ENCODE data around the gene GABRR1. TPM values are rescaled to one million over a fixed set of nuclear protein-coding genes. Genes with fewer than 3 reads are reported as not detected.

Gene GABRR1
- total RNA-seq, 4 donors from 2014 or later: 0.31 TPM; not detected in 3

DNA sequence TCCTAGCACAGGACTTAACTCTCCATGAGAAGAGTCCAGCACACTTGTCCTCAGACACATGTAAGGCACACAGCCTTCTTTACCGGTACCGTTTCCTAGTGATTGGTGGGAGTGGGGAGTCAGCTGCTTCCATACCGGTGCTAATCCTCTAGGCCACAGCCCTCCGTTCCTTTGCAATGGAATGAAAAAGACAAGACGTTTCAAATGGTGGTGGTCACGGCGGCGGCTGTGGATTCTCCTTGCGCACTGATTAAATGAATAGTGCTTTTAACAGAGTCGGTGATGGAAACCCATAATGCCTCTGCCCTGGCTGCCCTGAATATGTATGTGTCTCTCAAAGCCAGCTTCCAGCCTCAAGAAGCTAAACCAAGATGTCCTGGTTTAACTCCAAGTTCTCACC, 34.8 kb upstream of the GABRR1 start:
- TF ChIP-seq EP300 (IDR thresholded peaks at IDR 0.05) (no peak), POLR2A (IDR thresholded peaks at IDR 0.05) (no peak), POLR2AphosphoS5 (IDR thresholded peaks at IDR 0.05) (no peak), CTCF (IDR thresholded peaks at IDR 0.05) (no peak)
- Histone ChIP-seq H3K4me1 (no peaks in the 10 kb centered on the region), H3K4me3 (no peak overlapping the region), H3K9me3 (no peaks in the 10 kb centered on the region), H3K27me3 (no peaks in the 10 kb centered on the region), H3K27ac (no peak overlapping the region), H3K36me3 (no peaks in the 10 kb centered on the region)
- no peak for ATAC-seq
- 60 to 93% methylated on average over 2 to 8 of the region's 10 CpGs for WGBS, 2 donors (ENCODE audit: low coverage in 1 of 2)

GRCh38 chr6:89251170-89251569, 34.0 kb upstream of the GABRR1 start:
- H3K4me1 ChIP-seq: no peaks in the 10 kb centered on the region
- no peak overlapping the region for H3K27ac ChIP-seq
- TF ChIP-seq POLR2AphosphoS5 (IDR thresholded peaks at IDR 0.05) (no peak), EP300 (IDR thresholded peaks at IDR 0.05) (no peak), CTCF (IDR thresholded peaks at IDR 0.05) (no peak), POLR2A (IDR thresholded peaks at IDR 0.05) (no peak)
- no peaks in the 10 kb centered on the region for H3K36me3 ChIP-seq
- H3K27me3 ChIP-seq: no peaks in the 10 kb centered on the region
- ATAC-seq: no peak
- no peak overlapping the region for H3K4me3 ChIP-seq
- no peaks in the 10 kb centered on the region for H3K9me3 ChIP-seq
- WGBS, 2 donors (ENCODE audit: low coverage in 1 of 2): 82% methylated on average over 1 of the region's 2 CpGs; no CpG with 5 or more reads in 1 of the 2 donors

DNA sequence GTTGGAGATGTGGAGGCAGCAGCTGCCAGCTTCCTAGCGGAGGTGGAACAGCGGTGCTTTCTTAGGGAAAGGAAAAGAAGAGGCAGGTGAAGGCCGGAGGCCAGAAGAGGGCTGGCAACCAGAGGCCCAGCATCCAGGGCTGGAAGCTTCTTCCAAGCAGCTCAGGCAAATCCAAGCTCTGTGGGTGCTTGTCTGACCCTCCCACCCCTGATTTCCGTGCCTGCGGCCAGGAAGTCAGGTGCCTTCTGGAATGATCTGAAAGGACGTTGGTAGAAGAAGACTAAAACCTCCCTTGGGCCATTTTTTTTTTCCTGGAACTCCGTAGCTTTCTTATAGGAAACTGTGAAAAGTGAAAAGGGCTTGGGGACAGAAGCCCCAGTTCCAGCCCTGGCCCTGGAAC, 33.1 kb upstream of the GABRR1 start:
- Histone ChIP-seq H3K4me1 (no peaks in the 10 kb centered on the region), H3K4me3 (no peak overlapping the region), H3K9me3 (no peaks in the 10 kb centered on the region), H3K36me3 (no peaks in the 10 kb centered on the region), H3K27me3 (no peaks in the 10 kb centered on the region), H3K27ac (no peak overlapping the region)
- TF ChIP-seq EP300 (IDR thresholded peaks at IDR 0.05): no peak
- TF ChIP-seq POLR2A (IDR thresholded peaks at IDR 0.05): no peak
- no peak for TF ChIP-seq POLR2AphosphoS5 (IDR thresholded peaks at IDR 0.05)
- no peak for TF ChIP-seq CTCF (IDR thresholded peaks at IDR 0.05)
- whole genome bisulfite sequencing, 2 donors (ENCODE audit: low coverage in 1 of 2): 40 to 86% methylated on average over 1 to 6 of the region's 7 CpGs
- ATAC-seq: no peak

GRCh38 chr6:89244241-89244985, 27.3 kb upstream of the GABRR1 start:
- Histone ChIP-seq H3K27me3 (no peaks in the 10 kb centered on the region), H3K9me3 (no peaks in the 10 kb centered on the region), H3K27ac (no peak overlapping the region), H3K4me3 (no peak overlapping the region), H3K4me1 (peaks cover 0 to 6% (median 0%) of the 10 kb centered on the region in 3 donors), H3K36me3 (no peaks in the 10 kb centered on the region)
- WGBS, 2 donors (ENCODE audit: low coverage in 1 of 2): 74 to 81% methylated on average over 2 to 5 of the region's 5 CpGs
- no peak for TF ChIP-seq EP300 (IDR thresholded peaks at IDR 0.05)
- no peak for TF ChIP-seq POLR2AphosphoS5 (IDR thresholded peaks at IDR 0.05)
- no peak for TF ChIP-seq CTCF (IDR thresholded peaks at IDR 0.05)
- no peak for TF ChIP-seq POLR2A (IDR thresholded peaks at IDR 0.05)
- no peak for ATAC-seq

DNA sequence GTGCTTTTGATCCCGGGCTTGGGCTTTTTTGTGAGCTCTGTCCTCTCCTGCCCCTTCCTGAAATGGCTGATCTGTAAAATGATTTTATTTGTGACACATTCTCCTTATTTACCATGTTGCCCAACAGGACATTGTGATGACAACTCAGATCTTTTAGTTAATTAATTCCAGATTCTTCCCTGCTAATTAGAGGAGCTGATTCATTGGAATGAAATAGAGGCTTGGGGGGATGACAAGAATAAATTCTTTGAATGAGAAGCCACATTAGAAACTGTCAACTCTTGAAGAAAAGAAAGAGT, 26.1 kb upstream of the GABRR1 start:
- ATAC-seq: no peak
- no peaks in the 10 kb centered on the region for H3K36me3 ChIP-seq
- H3K4me3 ChIP-seq: no peak overlapping the region
- no peaks in the 10 kb centered on the region for H3K27me3 ChIP-seq
- H3K9me3 ChIP-seq: no peaks in the 10 kb centered on the region
- WGBS, 2 donors (ENCODE audit: low coverage in 1 of 2): 56 to 57% methylated on average over 1 of the region's 1 CpG
- H3K27ac ChIP-seq: no peak overlapping the region
- H3K4me1 ChIP-seq: peaks cover 0 to 6% (median 0%) of the 10 kb centered on the region in 3 donors
- no peak for TF ChIP-seq POLR2A (IDR thresholded peaks at IDR 0.05)
- TF ChIP-seq POLR2AphosphoS5 (IDR thresholded peaks at IDR 0.05): no peak
- no peak for TF ChIP-seq CTCF (IDR thresholded peaks at IDR 0.05)
- TF ChIP-seq EP300 (IDR thresholded peaks at IDR 0.05): no peak
